ENCODE data around the gene ATP6V1E1. TPM values are rescaled to one million over a fixed set of nuclear protein-coding genes. Genes with fewer than 3 reads are reported as not detected.

The ATP6V1E1 gene
- total RNA-seq, 1 experiment from 2014 or later = 215 TPM

- Histone ChIP-seq H3K4me1 (replicated peaks) (peaks cover 19% of the 10 kb centered on the region), H3K36me3 (peaks cover 21% of the 10 kb centered on the region), H3K9me3 (replicated peaks) (no peaks in the 10 kb centered on the region), H3K4me3 (peak overlapping the region; percentile 83), H3K27ac (peak overlapping the region; percentile 69), H3K27me3 (replicated peaks) (no peaks in the 10 kb centered on the region)
- no peak for DNase-seq (ENCODE audit: low read depth in 1 of 2, low spot score in 2 of 2)
These were observed 566 bp downstream of the ATP6V1E1 start for GRCh38 chr22:17627961-17628405.

GRCh38 chr22:17613280-17613679, 15.3 kb downstream of the ATP6V1E1 start:
- no peaks in the 10 kb centered on the region for H3K27me3 ChIP-seq (replicated peaks)
- no peaks in the 10 kb centered on the region for H3K9me3 ChIP-seq (replicated peaks)
- no peak for DNase-seq (ENCODE audit: low read depth in 1 of 2, low spot score in 2 of 2)
- H3K36me3 ChIP-seq = peaks cover 68% of the 10 kb centered on the region
- H3K27ac ChIP-seq = no peak overlapping the region
- no peak overlapping the region for H3K4me3 ChIP-seq
- H3K4me1 ChIP-seq (replicated peaks) = no peaks in the 10 kb centered on the region

GRCh38 chr22:17612057-17612456, 16.5 kb downstream of the ATP6V1E1 start:
- Histone ChIP-seq H3K27me3 (replicated peaks) (no peaks in the 10 kb centered on the region), H3K36me3 (peaks cover 68% of the 10 kb centered on the region), H3K4me1 (replicated peaks) (no peaks in the 10 kb centered on the region), H3K4me3 (no peak overlapping the region), H3K27ac (no peak overlapping the region), H3K9me3 (replicated peaks) (no peaks in the 10 kb centered on the region)
- no peak for DNase-seq (ENCODE audit: low read depth in 1 of 2, low spot score in 2 of 2)

GRCh38 chr22:17607891-17608521, 20.5 kb downstream of the ATP6V1E1 start:
- Histone ChIP-seq H3K4me3 (no peak overlapping the region), H3K4me1 (replicated peaks) (no peaks in the 10 kb centered on the region), H3K9me3 (replicated peaks) (no peaks in the 10 kb centered on the region), H3K27ac (no peak overlapping the region), H3K27me3 (replicated peaks) (no peaks in the 10 kb centered on the region), H3K36me3 (peaks cover 74% of the 10 kb centered on the region)
- no peak for DNase-seq (ENCODE audit: low read depth in 1 of 2, low spot score in 2 of 2)

- Histone ChIP-seq H3K36me3 (peaks cover 61% of the 10 kb centered on the region), H3K9me3 (replicated peaks) (no peaks in the 10 kb centered on the region), H3K4me1 (replicated peaks) (no peaks in the 10 kb centered on the region), H3K27me3 (replicated peaks) (no peaks in the 10 kb centered on the region), H3K27ac (no peak overlapping the region), H3K4me3 (no peak overlapping the region)
- no peak for DNase-seq (ENCODE audit: low read depth in 1 of 2, low spot score in 2 of 2)
These were observed 22.1 kb downstream of the ATP6V1E1 start for GRCh38 chr22:17606496-17606895.

- Histone ChIP-seq H3K4me1 (replicated peaks) (no peaks in the 10 kb centered on the region), H3K9me3 (replicated peaks) (no peaks in the 10 kb centered on the region), H3K27me3 (replicated peaks) (no peaks in the 10 kb centered on the region), H3K36me3 (peaks cover 60% of the 10 kb centered on the region), H3K27ac (no peak overlapping the region), H3K4me3 (no peak overlapping the region)
- DNase-seq (ENCODE audit: low read depth in 1 of 2, low spot score in 2 of 2) = no peak
These were observed 24.9 kb downstream of the ATP6V1E1 start for GRCh38 chr22:17603668-17604067.

- Histone ChIP-seq H3K27me3 (replicated peaks) (no peaks in the 10 kb centered on the region), H3K36me3 (peaks cover 63% of the 10 kb centered on the region), H3K9me3 (replicated peaks) (no peaks in the 10 kb centered on the region), H3K4me1 (replicated peaks) (no peaks in the 10 kb centered on the region), H3K4me3 (no peak overlapping the region), H3K27ac (no peak overlapping the region)
- DNase-seq (ENCODE audit: low read depth in 1 of 2, low spot score in 2 of 2) = no peak
These were observed 27.5 kb downstream of the ATP6V1E1 start for GRCh38 chr22:17601031-17601430.

GRCh38 chr22:17598318-17598717, 30.2 kb downstream of the ATP6V1E1 start:
- DNase-seq (ENCODE audit: low read depth in 1 of 2, low spot score in 2 of 2) = no peak
- H3K9me3 ChIP-seq (replicated peaks) = no peaks in the 10 kb centered on the region
- no peak overlapping the region for H3K27ac ChIP-seq
- H3K27me3 ChIP-seq (replicated peaks) = no peaks in the 10 kb centered on the region
- H3K4me1 ChIP-seq (replicated peaks) = no peaks in the 10 kb centered on the region
- no peak overlapping the region for H3K4me3 ChIP-seq
- peaks cover 76% of the 10 kb centered on the region for H3K36me3 ChIP-seq

GRCh38 chr22:17597217-17597616, 31.3 kb downstream of the ATP6V1E1 start:
- Histone ChIP-seq H3K36me3 (peaks cover 83% of the 10 kb centered on the region), H3K4me1 (replicated peaks) (no peaks in the 10 kb centered on the region), H3K4me3 (no peak overlapping the region), H3K27ac (no peak overlapping the region), H3K9me3 (replicated peaks) (no peaks in the 10 kb centered on the region), H3K27me3 (replicated peaks) (no peaks in the 10 kb centered on the region)
- DNase-seq (ENCODE audit: low read depth in 1 of 2, low spot score in 2 of 2) = no peak

GRCh38 chr22:17596226-17596625, 32.3 kb downstream of the ATP6V1E1 start:
- Histone ChIP-seq H3K27me3 (replicated peaks) (no peaks in the 10 kb centered on the region), H3K27ac (no peak overlapping the region), H3K4me3 (no peak overlapping the region), H3K4me1 (replicated peaks) (no peaks in the 10 kb centered on the region), H3K36me3 (peaks cover 86% of the 10 kb centered on the region), H3K9me3 (replicated peaks) (no peaks in the 10 kb centered on the region)
- DNase-seq (ENCODE audit: low read depth in 1 of 2, low spot score in 2 of 2) = no peak

GRCh38 chr22:17592201-17592600, 36.3 kb downstream of the ATP6V1E1 start:
- peaks cover 67% of the 10 kb centered on the region for H3K36me3 ChIP-seq
- H3K27me3 ChIP-seq (replicated peaks) = no peaks in the 10 kb centered on the region
- no peaks in the 10 kb centered on the region for H3K9me3 ChIP-seq (replicated peaks)
- DNase-seq (ENCODE audit: low read depth in 1 of 2, low spot score in 2 of 2) = no peak
- no peaks in the 10 kb centered on the region for H3K4me1 ChIP-seq (replicated peaks)
- H3K27ac ChIP-seq = no peak overlapping the region
- no peak overlapping the region for H3K4me3 ChIP-seq

- Histone ChIP-seq H3K36me3 (peaks cover 53% of the 10 kb centered on the region), H3K4me1 (replicated peaks) (no peaks in the 10 kb centered on the region), H3K27ac (no peak overlapping the region), H3K9me3 (replicated peaks) (no peaks in the 10 kb centered on the region), H3K4me3 (no peak overlapping the region), H3K27me3 (replicated peaks) (no peaks in the 10 kb centered on the region)
- DNase-seq (ENCODE audit: low read depth in 1 of 2, low spot score in 2 of 2) = no peak
These were observed 38.0 kb downstream of the ATP6V1E1 start for GRCh38 chr22:17590586-17590985.

- Histone ChIP-seq H3K36me3 (peaks cover 46% of the 10 kb centered on the region), H3K4me3 (no peak overlapping the region), H3K9me3 (replicated peaks) (no peaks in the 10 kb centered on the region), H3K27ac (no peak overlapping the region), H3K27me3 (replicated peaks) (no peaks in the 10 kb centered on the region), H3K4me1 (replicated peaks) (no peaks in the 10 kb centered on the region)
- DNase-seq (ENCODE audit: low read depth in 1 of 2, low spot score in 2 of 2) = no peak
These were observed 38.7 kb downstream of the ATP6V1E1 start for GRCh38 chr22:17589810-17590375.

- no peak overlapping the region for H3K27ac ChIP-seq
- no peaks in the 10 kb centered on the region for H3K4me1 ChIP-seq (replicated peaks)
- H3K4me3 ChIP-seq = no peak overlapping the region
- no peaks in the 10 kb centered on the region for H3K27me3 ChIP-seq (replicated peaks)
- DNase-seq (ENCODE audit: low read depth in 1 of 2, low spot score in 2 of 2) = no peak
- no peaks in the 10 kb centered on the region for H3K9me3 ChIP-seq (replicated peaks)
- peaks cover 33% of the 10 kb centered on the region for H3K36me3 ChIP-seq
These were observed 39.9 kb downstream of the ATP6V1E1 start for GRCh38 chr22:17588606-17589005.

GRCh38 chr22:17587629-17588028, 40.9 kb downstream of the ATP6V1E1 start:
- no peak for DNase-seq (ENCODE audit: low read depth in 1 of 2, low spot score in 2 of 2)
- H3K9me3 ChIP-seq (replicated peaks) = no peaks in the 10 kb centered on the region
- H3K4me1 ChIP-seq (replicated peaks) = no peaks in the 10 kb centered on the region
- no peaks in the 10 kb centered on the region for H3K27me3 ChIP-seq (replicated peaks)
- H3K4me3 ChIP-seq = no peak overlapping the region
- peaks cover 25% of the 10 kb centered on the region for H3K36me3 ChIP-seq
- H3K27ac ChIP-seq = no peak overlapping the region
